Astrocyte (in vitro differentiated cells and primary cell): ENCODE results near the gene HUS1B.

Source experiments
- EZH2 ChIP-seq: IDR thresholded peaks from 2 replicates; pipeline ENCODE4 v1.6.1; 2012; ENCODE audit warnings: mild to moderate bottlenecking, low read length, inconsistent platforms; ENCODE audit not compliant: insufficient read depth
- TF ChIP-seq, protein P1 (sequence below): IDR thresholded peaks from 2 replicates; pipeline ENCODE4 v1.5.1; 2011; ENCODE audit warnings: low read depth, mild to moderate bottlenecking, inconsistent platforms, low read length, moderate library complexity; ENCODE audit not compliant: insufficient read depth

- TF ChIP-seq, protein P1, sequence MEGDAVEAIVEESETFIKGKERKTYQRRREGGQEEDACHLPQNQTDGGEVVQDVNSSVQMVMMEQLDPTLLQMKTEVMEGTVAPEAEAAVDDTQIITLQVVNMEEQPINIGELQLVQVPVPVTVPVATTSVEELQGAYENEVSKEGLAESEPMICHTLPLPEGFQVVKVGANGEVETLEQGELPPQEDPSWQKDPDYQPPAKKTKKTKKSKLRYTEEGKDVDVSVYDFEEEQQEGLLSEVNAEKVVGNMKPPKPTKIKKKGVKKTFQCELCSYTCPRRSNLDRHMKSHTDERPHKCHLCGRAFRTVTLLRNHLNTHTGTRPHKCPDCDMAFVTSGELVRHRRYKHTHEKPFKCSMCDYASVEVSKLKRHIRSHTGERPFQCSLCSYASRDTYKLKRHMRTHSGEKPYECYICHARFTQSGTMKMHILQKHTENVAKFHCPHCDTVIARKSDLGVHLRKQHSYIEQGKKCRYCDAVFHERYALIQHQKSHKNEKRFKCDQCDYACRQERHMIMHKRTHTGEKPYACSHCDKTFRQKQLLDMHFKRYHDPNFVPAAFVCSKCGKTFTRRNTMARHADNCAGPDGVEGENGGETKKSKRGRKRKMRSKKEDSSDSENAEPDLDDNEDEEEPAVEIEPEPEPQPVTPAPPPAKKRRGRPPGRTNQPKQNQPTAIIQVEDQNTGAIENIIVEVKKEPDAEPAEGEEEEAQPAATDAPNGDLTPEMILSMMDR: no peak
- TF ChIP-seq EZH2: no peak
Measured at GRCh38 chr6:658244-658643, 1.3 kb upstream of the HUS1B start.
